Retinal pigment epithelial cell (primary cell): ENCODE data around the gene OR10H3.

ENCODE experiments used
- DNase-seq: peaks from one replicate; pipeline ENCODE4 v3.0.0-alpha.2; 2010; ENCODE audit warnings: low read depth
- H3K4me3 ChIP-seq: 2 replicates; pipeline ENCODE4 v1.5.1; 2011; ENCODE audit warnings: mild to moderate bottlenecking, low read length, control low read depth, moderate library complexity
- TF ChIP-seq, protein P1 (sequence below): conservative IDR thresholded peaks from 2 replicates; pipeline ENCODE4 v1.5.1; 2011; ENCODE audit warnings: low read depth, low read length, control low read depth, inconsistent platforms

OR10H3 gene

DNA sequence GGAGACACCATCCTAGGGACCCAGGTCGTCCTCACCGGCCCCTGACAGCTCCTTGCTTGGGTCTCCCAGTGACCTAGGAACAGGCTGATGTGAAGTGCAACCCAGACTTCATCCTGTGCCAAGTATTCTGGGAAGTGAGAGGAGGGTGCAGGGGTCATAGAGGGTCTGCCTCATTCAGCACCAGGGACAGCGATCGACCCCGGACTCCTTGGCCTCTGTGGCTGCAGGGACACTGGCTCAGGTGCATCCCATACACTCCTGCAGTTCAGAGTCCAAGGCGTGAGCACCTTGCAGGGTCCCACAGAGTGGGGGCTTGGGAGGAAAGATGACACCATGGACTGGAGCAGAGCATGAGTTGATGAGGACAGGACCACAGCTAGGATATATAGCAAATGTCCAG is 20.0 kb upstream of the OR10H3 start:
- no peak for DNase-seq
- TF ChIP-seq, protein P1, sequence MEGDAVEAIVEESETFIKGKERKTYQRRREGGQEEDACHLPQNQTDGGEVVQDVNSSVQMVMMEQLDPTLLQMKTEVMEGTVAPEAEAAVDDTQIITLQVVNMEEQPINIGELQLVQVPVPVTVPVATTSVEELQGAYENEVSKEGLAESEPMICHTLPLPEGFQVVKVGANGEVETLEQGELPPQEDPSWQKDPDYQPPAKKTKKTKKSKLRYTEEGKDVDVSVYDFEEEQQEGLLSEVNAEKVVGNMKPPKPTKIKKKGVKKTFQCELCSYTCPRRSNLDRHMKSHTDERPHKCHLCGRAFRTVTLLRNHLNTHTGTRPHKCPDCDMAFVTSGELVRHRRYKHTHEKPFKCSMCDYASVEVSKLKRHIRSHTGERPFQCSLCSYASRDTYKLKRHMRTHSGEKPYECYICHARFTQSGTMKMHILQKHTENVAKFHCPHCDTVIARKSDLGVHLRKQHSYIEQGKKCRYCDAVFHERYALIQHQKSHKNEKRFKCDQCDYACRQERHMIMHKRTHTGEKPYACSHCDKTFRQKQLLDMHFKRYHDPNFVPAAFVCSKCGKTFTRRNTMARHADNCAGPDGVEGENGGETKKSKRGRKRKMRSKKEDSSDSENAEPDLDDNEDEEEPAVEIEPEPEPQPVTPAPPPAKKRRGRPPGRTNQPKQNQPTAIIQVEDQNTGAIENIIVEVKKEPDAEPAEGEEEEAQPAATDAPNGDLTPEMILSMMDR: no peak
- no peak overlapping the region for H3K4me3 ChIP-seq

DNA sequence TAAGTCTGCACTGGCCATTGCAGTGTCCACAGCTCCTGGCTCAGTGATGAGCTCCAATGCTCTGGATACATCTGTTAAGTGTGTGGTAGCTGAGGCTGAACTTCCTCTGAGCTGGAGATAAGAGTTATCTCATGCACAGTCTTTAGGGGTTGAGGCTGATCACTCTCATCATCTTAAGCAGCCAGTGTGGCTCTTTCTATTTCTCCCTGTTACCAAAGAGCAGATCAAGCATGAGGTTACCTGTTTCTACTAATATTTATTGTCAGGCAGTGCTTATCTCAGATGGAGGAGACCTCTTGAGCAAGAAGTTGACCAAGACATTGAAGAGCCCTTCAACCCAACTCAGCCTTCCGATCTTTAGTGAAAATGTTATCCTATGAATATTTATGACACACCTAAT is 16.5 kb upstream of the OR10H3 start:
- no peak overlapping the region for H3K4me3 ChIP-seq
- DNase-seq: no peak
- TF ChIP-seq, protein P1: no peak

DNA sequence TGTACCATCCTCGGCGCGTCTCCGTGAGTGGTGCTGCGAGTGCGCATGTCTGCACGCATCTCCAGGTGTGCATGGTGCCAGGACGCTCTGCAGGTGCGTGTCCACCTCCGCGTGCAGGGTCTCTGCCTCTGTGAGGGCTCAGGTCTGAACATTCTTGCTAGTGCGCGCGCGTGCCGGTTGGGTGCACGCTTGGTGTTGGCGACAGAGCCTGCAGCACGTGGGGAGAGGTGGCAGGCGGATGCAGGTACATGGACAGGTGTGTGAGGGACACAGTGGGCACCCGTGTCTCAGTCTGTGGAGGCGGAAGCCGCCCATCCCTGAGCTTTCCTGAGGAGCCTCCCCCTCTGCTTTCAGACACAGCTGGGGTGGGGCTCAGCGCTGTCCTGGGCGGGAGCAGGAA is 14.8 kb upstream of the OR10H3 start:
- TF ChIP-seq, protein P1: no peak
- H3K4me3 ChIP-seq: no peak overlapping the region
- DNase-seq: no peak

DNA sequence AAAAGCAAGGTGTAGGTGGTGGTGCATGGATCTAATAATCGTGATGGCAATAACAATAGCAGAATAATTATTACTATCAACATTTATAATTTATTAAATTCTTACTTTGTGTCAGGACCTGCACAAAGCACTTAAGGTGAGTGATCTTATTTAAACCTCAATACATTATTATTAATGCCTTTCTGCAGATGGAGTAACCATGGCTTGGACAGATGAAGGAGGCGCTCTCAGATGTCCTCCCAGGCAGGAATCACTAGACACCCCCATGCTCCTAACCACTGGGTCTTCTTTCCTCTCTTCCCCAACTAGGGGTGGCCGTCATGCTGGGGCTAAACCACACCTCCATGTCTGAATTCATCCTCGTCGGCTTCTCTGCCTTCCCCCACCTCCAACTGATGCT is 10.1 kb upstream of the OR10H3 start, which contains the start of gene OR10H2:
Gene OR10H2 (plus strand): TSS at position 301 of the 400 bp plus-strand sequence. CDS start 20 bp downstream, at position 321.
- no peak for DNase-seq
- no peak within 1 kb of the TSS for H3K4me3 ChIP-seq
- TF ChIP-seq, protein P1: no peak

DNA sequence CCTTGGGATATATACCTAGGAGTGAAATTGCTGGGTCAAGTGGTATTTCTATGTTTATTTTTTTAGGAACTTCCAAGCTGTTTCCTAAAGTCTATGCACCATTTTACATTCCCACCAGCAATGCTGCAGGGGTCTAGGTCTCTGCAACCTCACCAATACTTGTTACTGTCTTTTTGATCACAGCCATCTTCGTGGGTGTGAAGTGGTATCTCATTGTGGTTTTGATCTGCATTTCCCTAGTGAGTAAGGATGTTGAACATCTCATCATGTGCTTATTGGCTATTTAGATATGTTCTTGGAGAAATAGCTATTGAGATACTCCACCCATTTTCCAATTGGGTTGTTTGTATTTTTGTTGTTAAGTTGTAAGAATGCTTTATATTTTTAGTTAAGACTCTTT is 7.2 kb upstream of the OR10H3 start:
- TF ChIP-seq, protein P1: no peak

DNA sequence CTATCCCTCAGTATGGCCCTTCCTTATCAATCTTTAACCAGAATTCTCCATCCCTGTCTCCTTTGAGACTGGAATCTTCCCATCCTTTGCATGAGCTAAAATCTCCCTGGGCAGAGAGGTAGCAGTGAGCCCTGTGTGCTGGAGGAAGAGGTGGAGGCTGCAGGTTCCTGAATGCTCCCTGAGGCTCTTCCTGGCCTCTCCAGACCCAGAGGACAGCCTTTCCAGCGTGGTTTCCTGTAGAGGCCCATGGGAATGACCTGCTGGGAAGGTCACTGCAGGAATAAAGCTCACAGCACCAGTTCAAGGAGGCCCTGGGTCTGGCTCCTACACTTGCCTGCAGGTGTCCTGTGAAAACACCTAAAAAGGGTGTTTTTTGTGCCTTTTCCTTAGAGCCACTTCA is 5.4 kb upstream of the OR10H3 start:
- TF ChIP-seq, protein P1: no peak
- H3K4me3 ChIP-seq: no peak overlapping the region

More for the DNA sequence above, 7.2 kb upstream of the OR10H3 start:
- DNase-seq: no peak
- H3K4me3 ChIP-seq: no peak overlapping the region

DNA sequence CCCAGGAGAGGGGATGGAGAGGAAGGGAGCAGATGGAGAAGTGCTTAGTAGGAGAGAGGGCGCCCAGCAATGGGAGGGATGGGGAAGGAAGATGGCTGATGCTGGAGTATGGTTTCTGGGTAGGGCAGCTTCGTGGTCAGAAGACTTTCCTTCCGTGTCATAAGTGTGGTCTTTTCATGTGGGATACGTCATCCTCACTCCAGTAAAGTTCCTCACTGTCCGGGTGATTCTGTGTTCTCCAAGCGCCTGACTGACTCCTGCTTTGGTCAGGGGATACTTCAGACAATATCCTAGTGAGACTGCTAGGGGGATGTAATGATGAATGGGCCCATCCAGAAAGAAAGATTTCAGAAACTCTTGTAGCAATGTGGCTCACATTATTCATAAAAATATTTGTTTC is 3.9 kb upstream of the OR10H3 start:
- H3K4me3 ChIP-seq: no peak overlapping the region
- DNase-seq: no peak
- TF ChIP-seq, protein P1: no peak

More for the DNA sequence above, 5.4 kb upstream of the OR10H3 start:
- DNase-seq: no peak
